Measurements from ENCODE around the gene SLCO1B3. TPM values are rescaled to one million over a fixed set of nuclear protein-coding genes. Genes with fewer than 3 reads are reported as not detected.

Gene SLCO1B3, protein sequence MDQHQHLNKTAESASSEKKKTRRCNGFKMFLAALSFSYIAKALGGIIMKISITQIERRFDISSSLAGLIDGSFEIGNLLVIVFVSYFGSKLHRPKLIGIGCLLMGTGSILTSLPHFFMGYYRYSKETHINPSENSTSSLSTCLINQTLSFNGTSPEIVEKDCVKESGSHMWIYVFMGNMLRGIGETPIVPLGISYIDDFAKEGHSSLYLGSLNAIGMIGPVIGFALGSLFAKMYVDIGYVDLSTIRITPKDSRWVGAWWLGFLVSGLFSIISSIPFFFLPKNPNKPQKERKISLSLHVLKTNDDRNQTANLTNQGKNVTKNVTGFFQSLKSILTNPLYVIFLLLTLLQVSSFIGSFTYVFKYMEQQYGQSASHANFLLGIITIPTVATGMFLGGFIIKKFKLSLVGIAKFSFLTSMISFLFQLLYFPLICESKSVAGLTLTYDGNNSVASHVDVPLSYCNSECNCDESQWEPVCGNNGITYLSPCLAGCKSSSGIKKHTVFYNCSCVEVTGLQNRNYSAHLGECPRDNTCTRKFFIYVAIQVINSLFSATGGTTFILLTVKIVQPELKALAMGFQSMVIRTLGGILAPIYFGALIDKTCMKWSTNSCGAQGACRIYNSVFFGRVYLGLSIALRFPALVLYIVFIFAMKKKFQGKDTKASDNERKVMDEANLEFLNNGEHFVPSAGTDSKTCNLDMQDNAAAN
- not detected in 2 replicates for total RNA-seq

DNA sequence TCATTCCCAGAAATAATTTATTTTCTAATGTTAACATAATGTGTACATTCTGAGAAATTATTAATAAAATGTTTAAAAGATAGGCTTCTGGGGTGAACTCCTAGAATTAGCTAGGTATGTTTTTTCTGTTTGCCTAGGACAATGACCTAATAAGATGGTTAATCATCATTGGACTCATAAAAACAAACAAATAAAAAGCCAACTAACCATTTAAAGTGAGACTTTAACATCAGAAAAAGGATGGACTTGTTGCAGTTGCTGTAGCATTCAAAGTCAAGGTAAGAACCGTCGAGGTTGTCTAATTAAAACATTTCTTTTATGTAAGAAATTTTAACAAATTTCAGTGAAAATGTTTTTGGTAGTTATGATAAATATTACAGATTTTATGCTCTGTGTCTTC is at the start of gene SLCO1B3:
SLCO1B3 (plus strand) TSS at position 219 of the 400 bp plus-strand sequence. CDS start 5,034 bp downstream, outside the sequence.

Other genes with a start within 250 kb of the SLCO1B3 start
- gene SLCO1C1, start 115.4 kb upstream of the SLCO1B3 start, total RNA-seq, result not detected in 2 replicates

All from smooth muscle cell of bladder (primary cell).